Lower lobe of right lung (tissue), 2 donors: ENCODE data around the gene NMNAT3. TPM values are rescaled to one million over a fixed set of nuclear protein-coding genes. Genes with fewer than 3 reads are reported as not detected.

Source experiments
- ATAC-seq, 2 donors: fragments of 200-7000 bp; cut with Tn5 transposase; one replicate each; pipeline ENCODE4 v1.9.1; 2020 to 2022; ENCODE audit warnings: mild to moderate bottlenecking in 2 of 2, moderate library complexity in 2 of 2
- DNase-seq: peaks from one replicate; pipeline ENCODE4 v3.0.0-alpha.2; 2020
- H3K27ac ChIP-seq: fragments of 200-600 bp; one replicate; pipeline ENCODE4 v1.8.0; 2022
- H3K27me3 ChIP-seq: fragments of 200-600 bp; one replicate; pipeline ENCODE4 v1.8.0; 2022; ENCODE audit warnings: low read depth
- H3K36me3 ChIP-seq: fragments of 200-600 bp; one replicate; pipeline ENCODE4 v1.8.0; 2022; ENCODE audit warnings: mild to moderate bottlenecking
- H3K4me1 ChIP-seq: fragments of 200-600 bp; one replicate; pipeline ENCODE4 v1.8.0; 2022
- H3K4me3 ChIP-seq: fragments of 200-600 bp; one replicate; pipeline ENCODE4 v1.8.0; 2022; ENCODE audit warnings: mild to moderate bottlenecking
- H3K9me3 ChIP-seq: fragments of 200-600 bp; one replicate; pipeline ENCODE4 v1.8.0; 2022
- CTCF ChIP-seq: fragments of 200-600 bp; IDR thresholded peaks from one replicate; pipeline ENCODE4 v1.8.0; 2022; ENCODE audit warnings: antibody characterized with exemption, mild to moderate bottlenecking
- intact Hi-C: fragments of 100-400 bp; cut with DNase I; formaldehyde crosslinking; loops from one replicate; pipeline ENCODE4 v1.11.0; 2022
- total RNA-seq: library from RNA; stranded (reverse); fragmentation: NEBNext Ultra II Directional; extraction: Animal tissue kit (Norgen Biotek cat#: 25700); gene quantifications from one replicate; pipeline ENCODE4 v1.2.1, GENCODE V29; 2021
- donor health status: DM: no; HTN: yes; CAD: no; lungs with severe emphysema.

Gene NMNAT3
- total RNA-seq, 1 donor from 2014 or later: 5.8 TPM

DNA sequence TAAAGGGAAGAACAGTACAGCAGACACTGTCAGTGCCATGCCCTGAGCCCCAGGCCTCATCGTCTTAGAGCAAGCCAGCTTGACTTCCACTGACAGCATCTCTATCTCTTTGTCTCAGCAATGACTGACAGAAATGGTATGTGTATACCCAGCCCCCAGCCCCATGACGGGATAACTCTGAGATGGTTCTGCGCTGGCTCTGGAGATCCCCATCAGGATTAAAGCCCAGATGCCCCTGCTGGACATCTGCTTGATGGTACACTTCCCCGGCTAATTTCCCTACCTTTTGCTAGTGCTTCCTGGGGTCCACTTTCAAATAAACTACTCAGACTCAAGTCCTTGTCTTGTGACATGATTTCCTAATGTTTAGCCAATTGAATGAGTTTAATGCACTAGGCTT is 7.6 kb downstream of the NMNAT3 start:
- H3K27ac ChIP-seq: no peak overlapping the region
- no peaks in the 10 kb centered on the region for H3K36me3 ChIP-seq
- no peak for ATAC-seq
- DNase-seq: no peak
- TF ChIP-seq CTCF: no peak
- H3K4me3 ChIP-seq: no peak overlapping the region
- H3K4me1 ChIP-seq: no peaks in the 10 kb centered on the region
- intact Hi-C loops: no loop called here
- H3K27me3 ChIP-seq: no peaks in the 10 kb centered on the region
- H3K9me3 ChIP-seq: no peaks in the 10 kb centered on the region

DNA sequence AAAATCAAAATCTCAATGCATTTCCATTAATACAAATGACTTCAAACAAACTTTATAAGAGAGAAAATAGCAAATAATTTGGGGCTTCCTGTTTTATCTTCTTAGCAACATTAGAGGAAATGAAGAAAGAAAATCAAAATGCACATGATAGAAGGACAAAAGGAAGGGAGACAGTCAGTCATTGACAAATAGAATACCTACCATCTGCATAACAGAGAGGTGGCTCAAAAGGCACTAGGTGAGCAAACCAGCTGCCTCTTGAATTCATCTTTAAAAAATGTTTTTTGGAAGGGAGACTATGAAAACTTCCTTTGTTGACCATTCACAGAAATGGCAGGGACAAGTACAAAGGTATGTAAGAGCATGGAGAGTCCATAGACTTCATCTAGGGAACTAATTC is 9.4 kb downstream of the NMNAT3 start:
- Histone ChIP-seq H3K4me3 (no peak overlapping the region), H3K9me3 (no peaks in the 10 kb centered on the region), H3K27me3 (no peaks in the 10 kb centered on the region), H3K27ac (no peak overlapping the region), H3K4me1 (no peaks in the 10 kb centered on the region), H3K36me3 (no peaks in the 10 kb centered on the region)
- intact Hi-C loops: no loop called here
- DNase-seq (no peak), ATAC-seq (no peak)
- TF ChIP-seq CTCF: no peak

GRCh38 chr3:139664958-139665357 is 12.8 kb downstream of the NMNAT3 start:
- H3K9me3 ChIP-seq: no peaks in the 10 kb centered on the region
- no peaks in the 10 kb centered on the region for H3K36me3 ChIP-seq
- intact Hi-C loops: no loop called here
- TF ChIP-seq CTCF: no peak
- no peaks in the 10 kb centered on the region for H3K27me3 ChIP-seq
- no peak for ATAC-seq
- H3K27ac ChIP-seq: no peak overlapping the region
- no peak for DNase-seq
- no peaks in the 10 kb centered on the region for H3K4me1 ChIP-seq
- H3K4me3 ChIP-seq: no peak overlapping the region

GRCh38 chr3:139660269-139660668 is 17.5 kb downstream of the NMNAT3 start:
- Histone ChIP-seq H3K4me3 (no peak overlapping the region), H3K27me3 (no peaks in the 10 kb centered on the region), H3K27ac (no peak overlapping the region), H3K9me3 (no peaks in the 10 kb centered on the region), H3K36me3 (no peaks in the 10 kb centered on the region), H3K4me1 (no peaks in the 10 kb centered on the region)
- intact Hi-C loops: no loop called here
- DNase-seq: no peak
- no peak for TF ChIP-seq CTCF
- no peak for ATAC-seq

GRCh38 chr3:139659511-139659910 is 18.3 kb downstream of the NMNAT3 start:
- TF ChIP-seq CTCF: no peak
- intact Hi-C loops: no loop called here
- Histone ChIP-seq H3K27ac (no peak overlapping the region), H3K9me3 (no peaks in the 10 kb centered on the region), H3K27me3 (no peaks in the 10 kb centered on the region), H3K36me3 (no peaks in the 10 kb centered on the region), H3K4me3 (no peak overlapping the region), H3K4me1 (no peaks in the 10 kb centered on the region)
- ATAC-seq (no peak), DNase-seq (no peak)

DNA sequence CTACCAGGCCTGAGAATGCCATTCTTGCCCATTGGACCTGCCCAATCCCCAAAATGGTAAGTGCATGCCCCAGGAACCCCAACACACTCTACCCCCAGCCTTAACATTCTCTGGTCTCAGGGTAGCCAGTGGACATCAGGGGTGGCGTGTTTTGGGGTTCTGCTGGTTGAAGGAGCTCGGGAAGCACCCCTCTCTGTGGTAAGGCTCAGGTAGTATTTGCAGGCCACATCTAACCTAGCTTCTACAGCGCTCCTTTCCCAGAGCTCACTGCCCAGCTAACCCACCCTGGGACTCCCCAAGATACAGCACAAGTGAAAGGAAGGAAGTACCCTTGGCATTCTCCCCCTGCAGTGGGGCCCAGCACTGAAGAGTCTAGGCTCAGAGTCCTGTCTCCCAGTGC is 19.8 kb downstream of the NMNAT3 start:
- Histone ChIP-seq H3K4me3 (no peak overlapping the region), H3K27ac (no peak overlapping the region), H3K9me3 (no peaks in the 10 kb centered on the region), H3K27me3 (no peaks in the 10 kb centered on the region), H3K36me3 (no peaks in the 10 kb centered on the region), H3K4me1 (no peaks in the 10 kb centered on the region)
- intact Hi-C loops: no loop called here
- DNase-seq (no peak), ATAC-seq (no peak)
- TF ChIP-seq CTCF: no peak
